Mesangial cell (primary cell): ENCODE measurements around the gene ANKS1B. TPM values are rescaled to one million over a fixed set of nuclear protein-coding genes. Genes with fewer than 3 reads are reported as not detected.

Source experiments
- total RNA-seq: library from RNA; depleted of rRNA; stranded (reverse); fragments of >200 nt; gene quantifications from 2 replicates; pipeline ENCODE4 v1.2.3, GENCODE V29; 2015

Gene ANKS1B
- total RNA-seq: 0.25 TPM in 1 of 2 replicates, not detected in the other

DNA sequence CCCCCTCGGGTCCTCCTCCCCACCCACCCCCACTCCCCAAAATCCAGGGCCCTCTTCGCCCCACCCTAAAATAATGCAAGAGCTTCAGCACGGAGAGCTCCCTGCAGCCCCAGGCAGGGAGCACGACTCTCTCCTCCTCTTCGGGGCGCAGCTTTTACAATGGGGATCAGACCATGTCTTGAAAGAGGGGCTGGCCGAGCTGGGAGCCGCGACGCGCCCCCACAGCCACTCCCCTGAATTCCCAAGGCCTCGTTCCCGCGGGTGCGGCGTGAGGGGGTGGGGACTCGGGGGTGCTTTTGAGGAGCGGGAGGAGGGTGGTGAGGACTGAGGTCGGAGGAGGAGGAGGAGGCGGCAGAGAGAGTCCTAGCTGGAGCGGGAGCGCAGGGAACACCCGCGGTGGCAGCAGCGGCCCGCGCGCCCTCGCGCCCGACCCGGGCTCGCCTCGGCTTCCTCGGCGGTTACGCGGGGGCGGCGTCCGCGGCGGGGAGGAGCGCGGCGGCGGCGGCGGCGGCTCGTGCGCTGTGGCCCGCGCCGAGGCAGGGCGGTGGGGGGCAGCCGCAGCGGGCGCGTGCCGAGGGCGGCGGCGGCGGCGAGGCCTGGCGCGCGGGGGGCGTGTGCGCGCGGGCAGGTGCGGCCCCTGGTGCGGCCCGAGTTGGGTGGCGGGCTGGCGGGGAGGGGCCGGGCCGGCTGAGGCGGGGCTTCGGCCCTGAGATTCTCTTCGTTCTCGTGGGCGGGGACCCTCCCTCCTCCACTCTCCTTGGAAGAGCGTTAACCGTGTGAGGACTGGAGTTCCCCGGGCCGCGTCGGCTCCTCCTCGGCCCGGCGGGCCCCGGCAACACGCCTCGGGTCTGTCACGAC is at the start of gene ANKS1B:
Gene ANKS1B, minus strand, starts transcription at position 666 of the 858 bp plus-strand sequence. CDS start 699 bp downstream, outside the sequence.

DNA sequence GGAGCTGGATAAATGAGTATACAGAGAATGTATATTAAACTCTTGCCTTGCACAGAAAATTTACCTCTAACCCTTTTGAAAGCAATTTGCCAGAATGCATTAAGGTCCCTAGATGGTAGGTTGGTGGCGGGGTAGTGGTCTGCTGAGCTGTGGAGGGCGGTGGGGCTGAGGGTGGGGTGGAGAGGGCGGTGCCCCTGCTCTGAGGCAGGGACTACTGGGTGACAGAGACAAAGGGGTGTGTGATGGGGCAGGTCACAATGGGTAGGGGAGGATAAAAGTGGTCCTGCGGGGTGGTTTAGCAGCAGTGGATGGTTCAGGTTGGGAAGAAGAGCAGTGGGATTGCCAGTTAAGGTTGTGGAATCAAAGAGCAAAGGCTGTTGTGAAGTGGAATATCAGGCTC is 337.3 kb downstream of the ANKS1B start, which contains the start of gene GARIN6:
Gene GARIN6, plus strand, starts transcription at position 301 of the 400 bp plus-strand sequence. CDS start 422 bp downstream, outside the sequence.

Other genes starting within 250 kb of the ANKS1B start
- 12.4 and 17.8 TPM in 2 replicates for gene BLTP3B, start 157.9 kb upstream of the ANKS1B start, total RNA-seq
- gene ACTR6, start 215.9 kb upstream of the ANKS1B start, total RNA-seq: 6.4 and 8.0 TPM in 2 replicates